SK-N-SH treated with all-trans-retinoic acid at 6 μM for 48 hours (cell line): ENCODE measurements around the gene PHKG1.

Source experiments
- ISL1 ChIP-seq: fragments of 250-450 bp; sonication (Bioruptor Pico); IDR thresholded peaks from 2 replicates; pipeline ENCODE4 v2.1.2; 2022; ENCODE audit warnings: mild to moderate bottlenecking, moderate library complexity
- RARB ChIP-seq: fragments of 250-450 bp; sonication (Bioruptor Pico); IDR thresholded peaks from 2 replicates; pipeline ENCODE4 v1.8.0; 2021; ENCODE audit warnings: mild to moderate bottlenecking, moderate library complexity

DNA sequence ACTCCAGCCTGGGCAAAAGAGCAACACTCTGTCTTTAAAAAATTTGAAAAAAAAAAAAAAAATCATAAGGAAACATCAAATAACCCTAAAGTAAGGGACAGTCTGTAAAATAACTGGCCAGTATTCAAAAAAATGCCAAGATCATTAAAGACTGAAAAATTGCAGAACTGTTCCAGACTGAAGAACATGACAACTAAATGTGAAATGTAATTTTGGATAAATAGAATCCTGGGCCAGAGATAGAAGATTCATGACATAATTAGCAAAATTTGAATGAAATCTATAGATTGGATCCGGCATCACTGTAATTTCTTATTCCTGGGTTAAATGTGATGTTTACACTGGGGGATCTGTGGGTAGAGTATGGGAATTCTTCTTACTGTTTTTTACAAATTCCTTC, 44.5 kb downstream of the PHKG1 start:
- peak; percentile 97 for TF ChIP-seq ISL1 (CRISPR knock-in tag)
- peak; percentile 81 for TF ChIP-seq RARB
